ENCODE results near the gene TPMT.

DNA sequence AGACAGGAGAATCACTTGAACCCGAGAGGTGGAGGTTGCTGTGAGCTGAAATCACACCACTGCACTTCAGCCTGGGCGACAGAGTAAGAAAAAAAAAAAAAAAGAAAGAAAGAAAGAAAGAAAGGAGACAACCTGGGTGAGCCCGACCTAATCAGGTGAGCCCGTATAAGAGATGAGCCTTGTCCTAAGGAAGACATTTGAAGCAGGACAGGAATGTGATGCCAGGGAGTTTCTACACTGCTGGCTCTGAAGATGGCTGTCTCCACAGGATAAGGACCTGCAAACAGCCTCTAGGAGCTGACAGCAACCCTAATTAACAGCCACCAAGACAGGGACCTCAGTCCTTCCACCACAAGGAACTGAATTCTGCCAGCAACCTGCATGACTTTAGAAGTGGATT is 74.3 kb downstream of the TPMT start:
- TF ChIP-seq EZH2 (IDR thresholded peaks at IDR 0.05; ENCODE audit: low read length, unreplicated experiment) (no peak), CTCF (conservative IDR thresholded peaks at IDR 0.05; ENCODE audit: low read depth, low read length) (no peak), EZH2phosphoT487 (IDR thresholded peaks at IDR 0.05; ENCODE audit: borderline replicate concordance, low read length) (no peak)

Data from PC-3 (cell line).